ENCODE measurements around the gene ZNG1F. TPM values are rescaled to one million over a fixed set of nuclear protein-coding genes. Genes with fewer than 3 reads are reported as not detected.
"Not testable (repeated sequence)": the region's sequence is repeated elsewhere in the genome, so short reads cannot be mapped to it uniquely, and the experiment has no call there.

ZNG1F gene
- total and polyA plus RNA-seq, 2 experiments from 2014 or later = 19.2 to 53.8 TPM

- not testable (repeated sequence) for DNase-seq (ENCODE audit: low read depth in 1 of 2, low spot score in 1 of 2); H3K4me1 ChIP-seq (ENCODE audit: low read depth); H3K4me3 ChIP-seq; H3K27ac ChIP-seq; H3K9me3 ChIP-seq (ENCODE audit: low read depth); H3K36me3 ChIP-seq
- H3K27me3 ChIP-seq = peaks cover 44% of the 10 kb centered on the region
These were observed 79.9 kb downstream of the ZNG1F start for GRCh38 chr9:41109253-41109652.

GRCh38 chr9:41108816-41109215, 80.3 kb downstream of the ZNG1F start:
- H3K36me3 ChIP-seq; DNase-seq (ENCODE audit: low read depth in 1 of 2, low spot score in 1 of 2); H3K9me3 ChIP-seq (ENCODE audit: low read depth); H3K27ac ChIP-seq; H3K4me3 ChIP-seq; H3K4me1 ChIP-seq (ENCODE audit: low read depth): not testable (repeated sequence)
- peaks cover 40% of the 10 kb centered on the region for H3K27me3 ChIP-seq

- H3K27me3 ChIP-seq = peaks cover 40% of the 10 kb centered on the region
- not testable (repeated sequence) for H3K4me1 ChIP-seq (ENCODE audit: low read depth); H3K9me3 ChIP-seq (ENCODE audit: low read depth); H3K4me3 ChIP-seq; DNase-seq (ENCODE audit: low read depth in 1 of 2, low spot score in 1 of 2); H3K36me3 ChIP-seq; H3K27ac ChIP-seq
These were observed 82.5 kb downstream of the ZNG1F start for GRCh38 chr9:41106472-41107116.

GRCh38 chr9:41105557-41106253, 83.4 kb downstream of the ZNG1F start:
- H3K27ac ChIP-seq; DNase-seq (ENCODE audit: low read depth in 1 of 2, low spot score in 1 of 2): not testable (repeated sequence)
- peaks cover 42% of the 10 kb centered on the region for H3K27me3 ChIP-seq

GRCh38 chr9:41104542-41104941, 84.6 kb downstream of the ZNG1F start:
- H3K4me3 ChIP-seq; H3K36me3 ChIP-seq; DNase-seq (ENCODE audit: low read depth in 1 of 2, low spot score in 1 of 2); H3K4me1 ChIP-seq (ENCODE audit: low read depth); H3K9me3 ChIP-seq (ENCODE audit: low read depth); H3K27ac ChIP-seq: not testable (repeated sequence)
- H3K27me3 ChIP-seq = peaks cover 48% of the 10 kb centered on the region

More at GRCh38 chr9:41105557-41106253, 83.4 kb downstream of the ZNG1F start:
- H3K36me3 ChIP-seq; H3K4me3 ChIP-seq; H3K9me3 ChIP-seq (ENCODE audit: low read depth); H3K4me1 ChIP-seq (ENCODE audit: low read depth): not testable (repeated sequence)

- H3K36me3 ChIP-seq; H3K4me3 ChIP-seq; H3K9me3 ChIP-seq (ENCODE audit: low read depth); H3K4me1 ChIP-seq (ENCODE audit: low read depth); DNase-seq (ENCODE audit: low read depth in 1 of 2, low spot score in 1 of 2); H3K27ac ChIP-seq: not testable (repeated sequence)
- peaks cover 34% of the 10 kb centered on the region for H3K27me3 ChIP-seq
These were observed 88.6 kb downstream of the ZNG1F start for GRCh38 chr9:41100508-41100907.

- not testable (repeated sequence) for H3K4me3 ChIP-seq; H3K27ac ChIP-seq; H3K36me3 ChIP-seq; H3K4me1 ChIP-seq (ENCODE audit: low read depth); H3K9me3 ChIP-seq (ENCODE audit: low read depth)
- peaks cover 28% of the 10 kb centered on the region for H3K27me3 ChIP-seq
- DNase-seq (ENCODE audit: low read depth in 1 of 2, low spot score in 1 of 2) = peak in 1 of 2 donors; percentile 2
These were observed 90.4 kb downstream of the ZNG1F start for GRCh38 chr9:41098759-41099158.

- H3K9me3 ChIP-seq (ENCODE audit: low read depth); DNase-seq (ENCODE audit: low read depth in 1 of 2, low spot score in 1 of 2); H3K36me3 ChIP-seq; H3K27ac ChIP-seq; H3K4me1 ChIP-seq (ENCODE audit: low read depth); H3K4me3 ChIP-seq: not testable (repeated sequence)
- H3K27me3 ChIP-seq = peaks cover 20% of the 10 kb centered on the region
These were observed 94.1 kb downstream of the ZNG1F start for GRCh38 chr9:41095060-41095459.

GRCh38 chr9:41094010-41094773, 94.9 kb downstream of the ZNG1F start:
- H3K36me3 ChIP-seq; H3K4me1 ChIP-seq (ENCODE audit: low read depth); H3K27ac ChIP-seq; H3K9me3 ChIP-seq (ENCODE audit: low read depth); H3K4me3 ChIP-seq: not testable (repeated sequence)
- DNase-seq (ENCODE audit: low read depth in 1 of 2, low spot score in 1 of 2) = peak in 1 of 2 donors; percentile 21
- H3K27me3 ChIP-seq = peaks cover 17% of the 10 kb centered on the region

GRCh38 chr9:41090922-41091321, 98.2 kb downstream of the ZNG1F start:
- not testable (repeated sequence) for DNase-seq (ENCODE audit: low read depth in 1 of 2, low spot score in 1 of 2)
- peaks cover 25% of the 10 kb centered on the region for H3K27me3 ChIP-seq

GRCh38 chr9:41090386-41090785, 98.7 kb downstream of the ZNG1F start:
- H3K27me3 ChIP-seq = peaks cover 31% of the 10 kb centered on the region
- DNase-seq (ENCODE audit: low read depth in 1 of 2, low spot score in 1 of 2); H3K4me3 ChIP-seq; H3K36me3 ChIP-seq; H3K27ac ChIP-seq; H3K9me3 ChIP-seq (ENCODE audit: low read depth); H3K4me1 ChIP-seq (ENCODE audit: low read depth): not testable (repeated sequence)

More at GRCh38 chr9:41090922-41091321, 98.2 kb downstream of the ZNG1F start:
- H3K9me3 ChIP-seq (ENCODE audit: low read depth); H3K36me3 ChIP-seq; H3K27ac ChIP-seq; H3K4me3 ChIP-seq; H3K4me1 ChIP-seq (ENCODE audit: low read depth): not testable (repeated sequence)

Data from cardiac muscle cell (in vitro differentiated cells and primary cell).